Bronchial epithelial cell (primary cell): Measurements from ENCODE around the gene DENND2A. TPM values are rescaled to one million over a fixed set of nuclear protein-coding genes. Genes with fewer than 3 reads are reported as not detected.
"Not testable (repeated sequence)": the region's sequence is repeated elsewhere in the genome, so short reads cannot be mapped to it uniquely, and the experiment has no call there.

Experiments used
- DNase-seq: peaks from one replicate; pipeline ENCODE4 v3.0.0-alpha.2; 2010; ENCODE audit warnings: low read depth
- FAIRE-seq: peaks from 2 replicates; lab custom pipeline; 2011; peaks lifted over from hg19 to GRCh38; lab: Jason Lieb, UNC
- H3K27me3 ChIP-seq: 2 replicates; pipeline ENCODE4 v1.5.1; 2011; ENCODE audit warnings: low read length; ENCODE audit not compliant: control insufficient read depth, insufficient read depth
- H3K36me3 ChIP-seq: 2 replicates; pipeline ENCODE4 v1.5.1; 2011; ENCODE audit warnings: low read length; ENCODE audit not compliant: control insufficient read depth, insufficient read depth
- H3K4me3 ChIP-seq: 2 replicates; pipeline ENCODE4 v1.5.1; 2011; ENCODE audit warnings: mild to moderate bottlenecking, low read depth, low read length, control low read depth
- CTCF ChIP-seq: IDR thresholded peaks from 2 replicates; pipeline ENCODE4 v1.5.1; 2011; ENCODE audit warnings: mild to moderate bottlenecking, moderate library complexity, low read length, control low read depth, inconsistent platforms; ENCODE audit not compliant: insufficient read depth, severe bottlenecking
- total RNA-seq: library from RNA; depleted of rRNA; stranded (reverse); fragments of >200 nt; gene quantifications from 2 replicates; pipeline ENCODE4 v1.2.1, GENCODE V29; 2014

DENND2A gene
- total RNA-seq, 1 donor from 2014 or later: 0.26 TPM

- DNase-seq (no peak), FAIRE-seq (no peak)
- H3K36me3 ChIP-seq: no peaks in the 10 kb centered on the region
- peak; percentile 16 for TF ChIP-seq CTCF
- no peak overlapping the region for H3K4me3 ChIP-seq
- peaks cover 8% of the 10 kb centered on the region for H3K27me3 ChIP-seq
These were observed 4.7 kb upstream of the DENND2A start for GRCh38 chr7:140645166-140645900.

GRCh38 chr7:140644761-140645160 lies 4.1 kb upstream of the DENND2A start:
- not testable (repeated sequence) for H3K36me3 ChIP-seq, FAIRE-seq, H3K4me3 ChIP-seq, DNase-seq
- peaks cover 12% of the 10 kb centered on the region for H3K27me3 ChIP-seq

GRCh38 chr7:140643416-140643815 lies 2.8 kb upstream of the DENND2A start:
- peaks cover 21% of the 10 kb centered on the region for H3K27me3 ChIP-seq
- no peaks in the 10 kb centered on the region for H3K36me3 ChIP-seq
- TF ChIP-seq CTCF: no peak
- H3K4me3 ChIP-seq: no peak overlapping the region
- FAIRE-seq (no peak), DNase-seq (no peak)

GRCh38 chr7:140641524-140642195 lies 1.0 kb upstream of the DENND2A start:
- H3K4me3 ChIP-seq: no peak overlapping the region
- no peaks in the 10 kb centered on the region for H3K36me3 ChIP-seq
- no peak for TF ChIP-seq CTCF
- peaks cover 24% of the 10 kb centered on the region for H3K27me3 ChIP-seq
- DNase-seq (no peak), FAIRE-seq (no peak)

GRCh38 chr7:140640060-140640637 lies 464 bp downstream of the DENND2A start:
- FAIRE-seq (no peak), DNase-seq (no peak)
- TF ChIP-seq CTCF: no peak
- H3K36me3 ChIP-seq: no peaks in the 10 kb centered on the region
- peaks cover 25% of the 10 kb centered on the region for H3K27me3 ChIP-seq
- peak overlapping the region; percentile 20 for H3K4me3 ChIP-seq

- FAIRE-seq (no peak), DNase-seq (no peak)
- TF ChIP-seq CTCF: no peak
- peak overlapping the region; percentile 20 for H3K4me3 ChIP-seq
- no peaks in the 10 kb centered on the region for H3K36me3 ChIP-seq
- peaks cover 25% of the 10 kb centered on the region for H3K27me3 ChIP-seq
These were observed 1.1 kb downstream of the DENND2A start for GRCh38 chr7:140639366-140640053.
